Measurements from ENCODE around the gene RPS3. TPM values are rescaled to one million over a fixed set of nuclear protein-coding genes. Genes with fewer than 3 reads are reported as not detected.
A peak's percentile ranks its signal among the peaks of the same experiment; 100 is the strongest.

The RPS3 gene
- total and polyA plus RNA-seq, 2 donors (not counting 1 experiment from before 2014, with no cell fraction given) = 3,389 to 3,642 TPM

DNA sequence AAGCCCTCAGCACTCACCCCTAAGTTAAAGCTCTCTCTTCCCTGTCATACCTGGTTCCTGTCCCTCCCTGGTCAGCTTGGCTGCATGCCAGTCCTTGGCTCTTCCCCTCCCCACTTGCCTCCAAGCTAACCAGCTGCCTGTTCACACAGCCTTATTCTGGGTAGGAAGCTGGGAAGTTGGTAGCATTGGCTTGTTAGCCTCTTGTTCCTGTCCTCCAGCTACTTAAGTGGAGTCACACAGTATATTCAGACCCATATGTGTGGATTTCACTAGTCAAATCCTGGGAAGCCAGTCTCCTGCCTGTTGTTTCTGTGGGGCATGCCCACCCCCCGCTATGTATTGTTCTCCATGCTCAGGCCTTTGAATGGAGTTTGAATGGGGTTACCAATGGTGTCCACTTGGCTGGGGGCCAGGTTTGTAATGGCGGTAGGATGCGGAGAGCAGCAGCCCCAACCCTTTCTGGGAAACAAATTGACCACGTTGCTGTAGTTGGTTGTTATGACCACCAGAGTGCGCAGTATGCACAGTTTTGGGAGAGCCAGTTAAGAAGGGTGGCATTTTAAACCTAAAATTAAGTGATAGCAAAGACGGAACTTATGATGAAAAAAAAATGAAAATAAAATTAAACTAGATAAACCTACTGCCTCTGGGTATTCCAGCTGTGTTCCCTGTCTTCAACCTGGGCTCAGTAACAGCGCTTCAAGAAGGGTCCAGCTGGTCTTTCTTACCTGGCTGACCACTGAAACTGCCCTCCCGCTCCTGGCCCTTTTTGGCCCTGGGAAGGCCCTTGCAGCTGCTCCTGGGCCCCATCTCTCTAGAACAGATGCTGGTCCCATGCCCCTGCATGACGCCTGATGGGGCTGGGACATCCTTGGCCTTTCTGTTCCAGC lies 10.7 kb upstream of the RPS3 start:
- no peaks in the 10 kb centered on the region for H3K79me2 ChIP-seq (ENCODE audit: control insufficient read depth, insufficient read depth, low read length)
- H3K9me3 Mint-ChIP-seq (ENCODE audit: insufficient read depth) = no peaks in the 10 kb centered on the region
- H3K4me3 ChIP-seq (ENCODE audit: control extremely low read depth in 1 of 5, extremely low read depth in 1 of 5, insufficient read depth in 1 of 5, low read depth in 2 of 5, low read length in 4 of 5) = no peak overlapping the region
- H3K9me3 ChIP-seq (ENCODE audit: control extremely low read depth in 1 of 3, control insufficient read depth in 2 of 3, insufficient read depth in 1 of 3, low read length in 2 of 3) = no peaks in the 10 kb centered on the region
- TF ChIP-seq, protein P1, sequence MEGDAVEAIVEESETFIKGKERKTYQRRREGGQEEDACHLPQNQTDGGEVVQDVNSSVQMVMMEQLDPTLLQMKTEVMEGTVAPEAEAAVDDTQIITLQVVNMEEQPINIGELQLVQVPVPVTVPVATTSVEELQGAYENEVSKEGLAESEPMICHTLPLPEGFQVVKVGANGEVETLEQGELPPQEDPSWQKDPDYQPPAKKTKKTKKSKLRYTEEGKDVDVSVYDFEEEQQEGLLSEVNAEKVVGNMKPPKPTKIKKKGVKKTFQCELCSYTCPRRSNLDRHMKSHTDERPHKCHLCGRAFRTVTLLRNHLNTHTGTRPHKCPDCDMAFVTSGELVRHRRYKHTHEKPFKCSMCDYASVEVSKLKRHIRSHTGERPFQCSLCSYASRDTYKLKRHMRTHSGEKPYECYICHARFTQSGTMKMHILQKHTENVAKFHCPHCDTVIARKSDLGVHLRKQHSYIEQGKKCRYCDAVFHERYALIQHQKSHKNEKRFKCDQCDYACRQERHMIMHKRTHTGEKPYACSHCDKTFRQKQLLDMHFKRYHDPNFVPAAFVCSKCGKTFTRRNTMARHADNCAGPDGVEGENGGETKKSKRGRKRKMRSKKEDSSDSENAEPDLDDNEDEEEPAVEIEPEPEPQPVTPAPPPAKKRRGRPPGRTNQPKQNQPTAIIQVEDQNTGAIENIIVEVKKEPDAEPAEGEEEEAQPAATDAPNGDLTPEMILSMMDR (IDR thresholded peaks at IDR 0.05) = peak; percentile 83
- TF ChIP-seq EZH2 (IDR thresholded peaks at IDR 0.05; ENCODE audit: borderline replicate concordance, insufficient read depth, low read depth, low read length, poor library complexity, severe bottlenecking) = no peak
- H3K27me3 Mint-ChIP-seq = peaks cover 17% of the 10 kb centered on the region
- peaks cover 4 to 6% of the 10 kb centered on the region in 2 donors for H3K4me1 ChIP-seq (ENCODE audit: control insufficient read depth in 2 of 2, insufficient read depth in 2 of 2, low read length in 2 of 2)
- H3K4me2 ChIP-seq (replicated peaks; ENCODE audit: low read depth, low read length, poor library complexity, severe bottlenecking) = no peak overlapping the region
- peaks cover 2% of the 10 kb centered on the region for H3K4me1 Mint-ChIP-seq
- H3K36me3 ChIP-seq (replicated peaks in 1 of 2; ENCODE audit: control extremely low read depth in 1 of 2, control insufficient read depth in 1 of 2, extremely low read depth in 1 of 2, insufficient read depth in 2 of 2, low read length in 1 of 2) = no peaks in the 10 kb centered on the region
- no peak overlapping the region for H2AFZ ChIP-seq (ENCODE audit: insufficient read depth, low read depth, low read length, poor library complexity, severe bottlenecking)
- no peak overlapping the region for H3K27ac Mint-ChIP-seq
- intact Hi-C loops (cut with micrococcal nuclease) = loop anchor here (1.0 kb wide), 4 partner anchors 11 to 144 kb away; partner anchors contain the start of gene RPS3
- H3K27ac ChIP-seq (ENCODE audit: low read length in 2 of 2) = no peak overlapping the region
- H3K4me3 Mint-ChIP-seq = no peak overlapping the region
- 44% methylated on average over 6 of the region's 9 CpGs for WGBS (ENCODE audit: insufficient coverage)
- ATAC-seq (ENCODE audit: low read depth) = peak; percentile 90
- no peaks in the 10 kb centered on the region for H4K20me1 ChIP-seq (ENCODE audit: control insufficient read depth, insufficient read depth, low read length, poor library complexity, severe bottlenecking)
- H3K27me3 ChIP-seq (replicated peaks in 1 of 4; ENCODE audit: control extremely low read depth in 1 of 4, control insufficient read depth in 3 of 4, insufficient read depth in 4 of 4, low read length in 3 of 4) = peaks cover 0 to 10% (median 3%) of the 10 kb centered on the region in 4 experiments
- H3K9ac ChIP-seq (ENCODE audit: low read length) = no peak overlapping the region
- DNase-seq = peak; percentile 82
- ChIA-PET CTCF (interaction anchor here (0.8 to 13.7 kb wide), 17 partner anchors 8 to 930 kb away, joined by 3 to 347 read pairs (median 4); no protein-coding TSS in a partner anchor), POLR2A (interaction anchor here (1.3 kb wide), 1 partner anchor 12 kb away, joined by 3 read pairs; no protein-coding TSS in a partner anchor)

DNA sequence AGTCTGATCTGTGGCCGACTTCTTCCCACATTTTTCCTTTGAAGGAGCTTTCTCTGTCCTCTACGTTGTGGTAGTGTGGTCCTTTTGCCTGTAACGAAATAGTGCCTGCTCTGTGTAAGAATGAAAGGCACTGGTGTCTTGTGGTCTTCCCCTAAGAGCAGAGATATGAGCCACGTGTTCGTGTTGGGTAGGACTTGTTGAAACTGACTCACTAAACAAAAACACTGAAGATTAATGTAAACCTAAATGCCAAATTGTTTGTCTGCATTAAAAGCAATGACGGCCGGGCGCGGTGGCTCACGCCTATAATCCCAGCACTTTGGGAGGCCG lies 10.1 kb upstream of the RPS3 start:
- no peak overlapping the region for H3K9ac ChIP-seq (ENCODE audit: low read length)
- no peak overlapping the region for H3K4me3 ChIP-seq (ENCODE audit: control extremely low read depth in 1 of 5, extremely low read depth in 1 of 5, insufficient read depth in 1 of 5, low read depth in 2 of 5, low read length in 4 of 5)
- 82% methylated on average over 6 of the region's 11 CpGs for WGBS (ENCODE audit: insufficient coverage)
- TF ChIP-seq, protein P1 (IDR thresholded peaks at IDR 0.05) = no peak
- no peak for TF ChIP-seq EZH2 (IDR thresholded peaks at IDR 0.05; ENCODE audit: borderline replicate concordance, insufficient read depth, low read depth, low read length, poor library complexity, severe bottlenecking)
- H3K4me3 Mint-ChIP-seq = no peak overlapping the region
- no peak overlapping the region for H2AFZ ChIP-seq (ENCODE audit: insufficient read depth, low read depth, low read length, poor library complexity, severe bottlenecking)
- DNase-seq (no peak), ATAC-seq (ENCODE audit: low read depth) (no peak)
- no peaks in the 10 kb centered on the region for H3K9me3 Mint-ChIP-seq (ENCODE audit: insufficient read depth)
- intact Hi-C loops (cut with micrococcal nuclease) = no loop called here
- peaks cover 2% of the 10 kb centered on the region for H3K4me1 Mint-ChIP-seq
- no peaks in the 10 kb centered on the region for H4K20me1 ChIP-seq (ENCODE audit: control insufficient read depth, insufficient read depth, low read length, poor library complexity, severe bottlenecking)
- CTCF ChIA-PET = interaction anchor here (0.8 to 13.7 kb wide), 13 partner anchors 9 to 930 kb away, joined by 3 to 347 read pairs (median 6); no protein-coding TSS in a partner anchor
- H3K27ac Mint-ChIP-seq = no peak overlapping the region
- H3K36me3 ChIP-seq (replicated peaks in 1 of 2; ENCODE audit: control extremely low read depth in 1 of 2, control insufficient read depth in 1 of 2, extremely low read depth in 1 of 2, insufficient read depth in 2 of 2, low read length in 1 of 2) = no peaks in the 10 kb centered on the region
- no peak overlapping the region for H3K4me2 ChIP-seq (replicated peaks; ENCODE audit: low read depth, low read length, poor library complexity, severe bottlenecking)
- H3K27me3 Mint-ChIP-seq = peaks cover 18% of the 10 kb centered on the region
- peaks cover 4 to 6% of the 10 kb centered on the region in 2 donors for H3K4me1 ChIP-seq (ENCODE audit: control insufficient read depth in 2 of 2, insufficient read depth in 2 of 2, low read length in 2 of 2)
- no peaks in the 10 kb centered on the region for H3K79me2 ChIP-seq (ENCODE audit: control insufficient read depth, insufficient read depth, low read length)
- H3K27ac ChIP-seq (ENCODE audit: low read length in 2 of 2) = no peak overlapping the region
- POLR2A ChIA-PET = interaction anchor here (1.3 kb wide), 1 partner anchor 11 kb away, joined by 3 read pairs; no protein-coding TSS in a partner anchor
- no peaks in the 10 kb centered on the region for H3K9me3 ChIP-seq (ENCODE audit: control extremely low read depth in 1 of 3, control insufficient read depth in 2 of 3, insufficient read depth in 1 of 3, low read length in 2 of 3)
- H3K27me3 ChIP-seq (replicated peaks in 1 of 4; ENCODE audit: control extremely low read depth in 1 of 4, control insufficient read depth in 3 of 4, insufficient read depth in 4 of 4, low read length in 3 of 4) = peaks cover 0 to 10% (median 3%) of the 10 kb centered on the region in 4 experiments
